Neural cell (in vitro differentiated cells): ENCODE data around the gene COL8A1. TPM values are rescaled to one million over a fixed set of nuclear protein-coding genes. Genes with fewer than 3 reads are reported as not detected.

ENCODE experiments used
- H2AFZ ChIP-seq: fragments of 200-600, 300-800 bp; sonication (generic), shearing (Covaris generic); 2 replicates; pipeline ENCODE4 v1.6.0; 2014; ENCODE audit warnings: low read depth, mild to moderate bottlenecking, antibody characterized with exemption, low read length, moderate library complexity
- H3F3A ChIP-seq: fragments of 200-600 bp; shearing (Covaris generic); 2 replicates; pipeline ENCODE4 v1.6.1; 2016; ENCODE audit warnings: mild to moderate bottlenecking, moderate library complexity, mixed read lengths, antibody characterized with exemption, low read length; ENCODE audit not compliant: insufficient read depth, poor library complexity, severe bottlenecking
- H3K27ac ChIP-seq: fragments of 200-600, 300-800 bp; sonication (generic), shearing (Covaris generic); 2 replicates; pipeline ENCODE4 v1.5.1; 2014; ENCODE audit warnings: mild to moderate bottlenecking, low read length, moderate library complexity
- H3K27me3 ChIP-seq: fragments of 300-800, 200-600 bp; sonication (generic), shearing (Covaris generic); 2 replicates; pipeline ENCODE4 v1.6.0; 2014; ENCODE audit warnings: mild to moderate bottlenecking, low read depth, low read length, moderate library complexity; ENCODE audit not compliant: insufficient read depth
- H3K36me3 ChIP-seq: fragments of 300-800, 200-600 bp; sonication (generic), shearing (Covaris generic); 2 replicates; pipeline ENCODE4 v1.5.1; 2014; ENCODE audit warnings: mild to moderate bottlenecking, antibody characterized with exemption, low read length, moderate library complexity; ENCODE audit not compliant: insufficient read depth
- H3K4me2 ChIP-seq: fragments of 300-800, 200-600 bp; sonication (generic), shearing (Covaris generic); 2 replicates; pipeline ENCODE4 v1.6.0; 2014; ENCODE audit warnings: mild to moderate bottlenecking, low read length
- H3K4me3 ChIP-seq: fragments of 300-800, 200-600 bp; sonication (generic), shearing (Covaris generic); 2 replicates; pipeline ENCODE4 v1.5.1; 2014; ENCODE audit warnings: mild to moderate bottlenecking, low read length, moderate library complexity
- H3K79me2 ChIP-seq: fragments of 200-600 bp; shearing (Covaris generic); replicated peaks from 2 replicates; pipeline ENCODE4 v1.6.0; 2014; ENCODE audit warnings: mild to moderate bottlenecking, low read length, moderate library complexity; ENCODE audit not compliant: insufficient read depth
- H3K9ac ChIP-seq: fragments of 300-800, 200-600 bp; sonication (generic), shearing (Covaris generic); 2 replicates; pipeline ENCODE4 v1.6.1; 2016; ENCODE audit warnings: mild to moderate bottlenecking, low read length, mixed read lengths
- H3K9me2 ChIP-seq: fragments of 200-600 bp; shearing (Covaris generic); 2 replicates; pipeline ENCODE4 v1.6.1; 2016; ENCODE audit warnings: mild to moderate bottlenecking, low read length, mixed read lengths; ENCODE audit not compliant: insufficient read depth
- H3K9me3 ChIP-seq: fragments of 200-600, 300-800 bp; sonication (generic), shearing (Covaris generic); 2 replicates; pipeline ENCODE4 v1.6.1; 2016; ENCODE audit warnings: mild to moderate bottlenecking, mixed run types, low read length, moderate library complexity, mixed read lengths
- H4K20me1 ChIP-seq: fragments of 200-600 bp; shearing (Covaris generic); 2 replicates; pipeline ENCODE4 v1.6.1; 2016; ENCODE audit warnings: mild to moderate bottlenecking, mixed run types; ENCODE audit not compliant: insufficient read depth
- CTCF ChIP-seq: fragments of 450-650 bp; IDR thresholded peaks from 2 replicates; pipeline ENCODE4 v1.5.1; 2014; ENCODE audit warnings: antibody characterized with exemption, mild to moderate bottlenecking, moderate library complexity; ENCODE audit not compliant: poor library complexity, severe bottlenecking
- EP300 ChIP-seq: fragments of 450-650 bp; conservative IDR thresholded peaks from 2 replicates; pipeline ENCODE4 v1.6.1; 2014; ENCODE audit warnings: antibody characterized with exemption, mild to moderate bottlenecking, moderate library complexity; ENCODE audit not compliant: poor library complexity, severe bottlenecking
- EZH2 ChIP-seq: fragments of 200-600, 300-800 bp; shearing (Covaris generic), sonication (generic); IDR thresholded peaks from 2 replicates; pipeline ENCODE4 v1.6.1; 2014; ENCODE audit warnings: antibody characterized with exemption, low read length, borderline replicate concordance, mild to moderate bottlenecking; ENCODE audit not compliant: insufficient read depth, poor library complexity, severe bottlenecking
- MXI1 ChIP-seq: fragments of 450-650 bp; conservative IDR thresholded peaks from 2 replicates; pipeline ENCODE4 v1.6.1; 2014; ENCODE audit warnings: antibody characterized with exemption, mild to moderate bottlenecking; ENCODE audit not compliant: poor library complexity, severe bottlenecking
- POLR2AphosphoS5 ChIP-seq: IDR thresholded peaks from 2 replicates; pipeline ENCODE4 v1.6.1; 2012
- RAD21 ChIP-seq: fragments of 450-650 bp; conservative IDR thresholded peaks from 2 replicates; pipeline ENCODE4 v1.6.1; 2014; ENCODE audit warnings: antibody characterized with exemption, mild to moderate bottlenecking, moderate library complexity
- REST ChIP-seq: IDR thresholded peaks from 2 replicates; pipeline ENCODE4 v1.6.1; 2012; ENCODE audit warnings: borderline replicate concordance
- SMC3 ChIP-seq: fragments of 450-650 bp; conservative IDR thresholded peaks from 2 replicates; pipeline ENCODE4 v1.6.1; 2014; ENCODE audit warnings: antibody characterized with exemption, mild to moderate bottlenecking, moderate library complexity; ENCODE audit not compliant: poor library complexity
- TAF1 ChIP-seq: IDR thresholded peaks from 2 replicates; pipeline ENCODE4 v1.6.1; 2012; ENCODE audit warnings: low read depth
- polyA plus RNA-seq: library from polyadenylated mRNA; depleted of rRNA; stranded (reverse); fragments of >200 nt; gene quantifications from 2 replicates; pipeline ENCODE4 v1.2.3, GENCODE V29; 2014

The COL8A1 gene
- polyA plus RNA-seq, 1 donor from 2014 or later = 0.04 TPM

GRCh38 chr3:99823723-99824711 is 185.6 kb downstream of the COL8A1 start:
- H3K27ac ChIP-seq = no peak overlapping the region
- H3K79me2 ChIP-seq = no peaks in the 10 kb centered on the region
- H3K27me3 ChIP-seq = no peaks in the 10 kb centered on the region
- H2AFZ ChIP-seq = no peak overlapping the region
- H3F3A ChIP-seq = no peaks in the 10 kb centered on the region
- H3K9ac ChIP-seq = no peak overlapping the region
- H3K9me3 ChIP-seq = no peaks in the 10 kb centered on the region
- H3K4me3 ChIP-seq = no peak overlapping the region
- no peak for TF ChIP-seq CTCF
- no peak for TF ChIP-seq RAD21
- no peak for TF ChIP-seq POLR2AphosphoS5
- no peak for TF ChIP-seq SMC3
- TF ChIP-seq EP300 = no peak
- TF ChIP-seq TAF1 = no peak
- no peak for TF ChIP-seq MXI1
- no peak for TF ChIP-seq EZH2
- no peak for TF ChIP-seq REST
- H4K20me1 ChIP-seq = no peaks in the 10 kb centered on the region
- H3K36me3 ChIP-seq = no peaks in the 10 kb centered on the region
- H3K9me2 ChIP-seq = no peaks in the 10 kb centered on the region
- no peak overlapping the region for H3K4me2 ChIP-seq

- H3K79me2 ChIP-seq = no peaks in the 10 kb centered on the region
- no peaks in the 10 kb centered on the region for H3K27me3 ChIP-seq
- H3K36me3 ChIP-seq = no peaks in the 10 kb centered on the region
- no peaks in the 10 kb centered on the region for H3K9me3 ChIP-seq
- no peak overlapping the region for H3K27ac ChIP-seq
- no peak overlapping the region for H3K4me2 ChIP-seq
- H2AFZ ChIP-seq = no peak overlapping the region
- no peaks in the 10 kb centered on the region for H3F3A ChIP-seq
- H4K20me1 ChIP-seq = no peaks in the 10 kb centered on the region
- no peak overlapping the region for H3K9ac ChIP-seq
- no peak for TF ChIP-seq POLR2AphosphoS5
- TF ChIP-seq TAF1 = no peak
- no peak for TF ChIP-seq EP300
- no peak for TF ChIP-seq REST
- no peak for TF ChIP-seq SMC3
- TF ChIP-seq CTCF = no peak
- no peak for TF ChIP-seq RAD21
- TF ChIP-seq MXI1 = no peak
- no peak for TF ChIP-seq EZH2
- H3K9me2 ChIP-seq = no peaks in the 10 kb centered on the region
- no peak overlapping the region for H3K4me3 ChIP-seq
These were observed 186.7 kb downstream of the COL8A1 start for GRCh38 chr3:99825004-99825640.
